ENCODE results near the gene ITGA7.

DNA sequence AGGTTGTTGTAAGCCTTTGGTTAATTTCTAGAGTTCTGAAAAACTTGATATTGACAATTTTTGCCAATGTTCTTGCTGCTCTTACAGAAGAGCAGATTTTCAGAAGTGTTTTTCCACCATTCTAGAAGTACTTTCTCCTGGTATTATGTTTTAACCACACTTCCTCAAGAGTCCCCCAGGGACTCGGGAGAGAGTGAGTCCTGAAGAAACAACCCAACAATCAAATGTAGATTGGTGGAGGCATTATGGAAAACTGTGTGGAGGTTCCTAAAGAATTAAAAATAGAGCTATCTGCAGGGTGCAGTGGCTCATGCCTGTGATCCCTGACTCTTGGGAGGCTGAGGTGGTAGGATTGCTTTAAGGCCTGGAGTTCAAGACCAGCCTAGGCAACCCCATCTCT lies 44.3 kb downstream of the ITGA7 start:
- TF ChIP-seq CTCF (conservative IDR thresholded peaks at IDR 0.05; ENCODE audit: low read length) (no peak), EZH2phosphoT487 (IDR thresholded peaks at IDR 0.05; ENCODE audit: borderline replicate concordance) (no peak)
